ENCODE results near the gene MAEA. TPM values are rescaled to one million over a fixed set of nuclear protein-coding genes. Genes with fewer than 3 reads are reported as not detected.

The MAEA gene
- total RNA-seq, 5 donors from 2014 or later (not counting 1 experiment from before 2014, with no cell fraction given) = 62.3 to 114 (median 87.2) TPM

- Histone ChIP-seq H3K9me3 (no peaks in the 10 kb centered on the region), H3K4me3 (ENCODE audit: control insufficient read depth in 1 of 2, extremely low read depth in 1 of 2, low read length in 1 of 2) (no peak overlapping the region), H3K27ac (ENCODE audit: low read length) (no peak overlapping the region), H3K27me3 (replicated peaks in 1 of 2; ENCODE audit: control insufficient read depth in 2 of 2, extremely low read depth in 1 of 2, insufficient read depth in 2 of 2, low read length in 1 of 2) (no peaks in the 10 kb centered on the region), H3K4me1 (ENCODE audit: control insufficient read depth in 1 of 2, extremely low read depth in 1 of 2, insufficient read depth in 2 of 2, low read length in 2 of 2) (peaks cover 13 to 40% of the 10 kb centered on the region in 2 experiments), H3K36me3 (ENCODE audit: control insufficient read depth in 2 of 2, extremely low read depth in 1 of 2, insufficient read depth in 1 of 2, low read length in 1 of 2) (peaks cover 17 to 60% of the 10 kb centered on the region in 2 donors)
- H3K27me3 Mint-ChIP-seq = no peaks in the 10 kb centered on the region
- no peak for DNase-seq
- ChIA-PET CTCF (no interaction called here), POLR2A (no interaction called here)
- no peak overlapping the region for H3K4me3 Mint-ChIP-seq
- ATAC-seq (replicated peaks in 1 of 4) = no peak
- H3K36me3 Mint-ChIP-seq = peaks cover 19% of the 10 kb centered on the region
- 85% methylated on average over 30 of the region's 35 CpGs for whole genome bisulfite sequencing (ENCODE audit: insufficient coverage)
- H3K27ac Mint-ChIP-seq = no peak overlapping the region
- H3K4me1 Mint-ChIP-seq = peaks cover 17 to 24% (median 22%) of the 10 kb centered on the region in 3 donors
- no peaks in the 10 kb centered on the region for H3K9me3 Mint-ChIP-seq
Measured at GRCh38 chr4:1325681-1326635, 36.3 kb downstream of the MAEA start.

GRCh38 chr4:1326751-1327525, 37.2 kb downstream of the MAEA start:
- H3K27ac ChIP-seq (ENCODE audit: low read length) = no peak overlapping the region
- ATAC-seq (replicated peaks in 1 of 4) = no peak
- H3K4me3 ChIP-seq (ENCODE audit: control insufficient read depth in 1 of 2, extremely low read depth in 1 of 2, low read length in 1 of 2) = no peak overlapping the region
- no peak for DNase-seq
- H3K27me3 ChIP-seq (replicated peaks in 1 of 2; ENCODE audit: control insufficient read depth in 2 of 2, extremely low read depth in 1 of 2, insufficient read depth in 2 of 2, low read length in 1 of 2) = no peaks in the 10 kb centered on the region
- Mint-ChIP-seq H3K4me1 (peaks cover 26 to 29% (median 28%) of the 10 kb centered on the region in 3 donors), H3K4me3 (no peak overlapping the region), H3K9me3 (no peaks in the 10 kb centered on the region), H3K27me3 (no peaks in the 10 kb centered on the region), H3K27ac (no peak overlapping the region), H3K36me3 (peaks cover 14% of the 10 kb centered on the region)
- H3K36me3 ChIP-seq (ENCODE audit: control insufficient read depth in 2 of 2, extremely low read depth in 1 of 2, insufficient read depth in 1 of 2, low read length in 1 of 2) = peaks cover 12 to 54% of the 10 kb centered on the region in 2 donors
- 91% methylated on average over 30 of the region's 30 CpGs for WGBS (ENCODE audit: insufficient coverage)
- H3K9me3 ChIP-seq = no peaks in the 10 kb centered on the region
- H3K4me1 ChIP-seq (ENCODE audit: control insufficient read depth in 1 of 2, extremely low read depth in 1 of 2, insufficient read depth in 2 of 2, low read length in 2 of 2) = peaks cover 23 to 50% of the 10 kb centered on the region in 2 experiments
- CTCF ChIA-PET = interaction anchor here (0.6 kb wide), 2 partner anchors 391 to 1591 kb away, joined by 3 to 4 read pairs; no protein-coding TSS in a partner anchor
- POLR2A ChIA-PET = no interaction called here

GRCh38 chr4:1327526-1328266, 38.0 kb downstream of the MAEA start:
- Mint-ChIP-seq H3K9me3 (no peaks in the 10 kb centered on the region), H3K4me1 (peaks cover 26 to 33% (median 32%) of the 10 kb centered on the region in 3 donors), H3K4me3 (no peak overlapping the region), H3K27me3 (no peaks in the 10 kb centered on the region), H3K36me3 (peaks cover 14% of the 10 kb centered on the region), H3K27ac (no peak overlapping the region)
- ATAC-seq (replicated peaks in 1 of 4) (no peak), DNase-seq (no peak)
- H3K4me1 ChIP-seq (ENCODE audit: control insufficient read depth in 1 of 2, extremely low read depth in 1 of 2, insufficient read depth in 2 of 2, low read length in 2 of 2) = peaks cover 24 to 57% of the 10 kb centered on the region in 2 experiments
- H3K36me3 ChIP-seq (ENCODE audit: control insufficient read depth in 2 of 2, extremely low read depth in 1 of 2, insufficient read depth in 1 of 2, low read length in 1 of 2) = peaks cover 13 to 50% of the 10 kb centered on the region in 2 donors
- no peaks in the 10 kb centered on the region for H3K27me3 ChIP-seq (replicated peaks in 1 of 2; ENCODE audit: control insufficient read depth in 2 of 2, extremely low read depth in 1 of 2, insufficient read depth in 2 of 2, low read length in 1 of 2)
- no peak overlapping the region for H3K4me3 ChIP-seq (ENCODE audit: control insufficient read depth in 1 of 2, extremely low read depth in 1 of 2, low read length in 1 of 2)
- H3K9me3 ChIP-seq = no peaks in the 10 kb centered on the region
- WGBS (ENCODE audit: insufficient coverage) = 96% methylated on average over 31 of the region's 33 CpGs
- ChIA-PET CTCF (interaction anchor here (0.6 kb wide), 2 partner anchors 391 to 1591 kb away, joined by 3 to 4 read pairs; no protein-coding TSS in a partner anchor), POLR2A (no interaction called here)
- no peak overlapping the region for H3K27ac ChIP-seq (ENCODE audit: low read length)

GRCh38 chr4:1328267-1329155, 38.8 kb downstream of the MAEA start:
- WGBS (ENCODE audit: insufficient coverage) = 98% methylated on average over 49 of the region's 51 CpGs
- peak overlapping the region; percentile 83 for H3K27ac ChIP-seq (ENCODE audit: low read length)
- H3K27me3 ChIP-seq (replicated peaks in 1 of 2; ENCODE audit: control insufficient read depth in 2 of 2, extremely low read depth in 1 of 2, insufficient read depth in 2 of 2, low read length in 1 of 2) = no peaks in the 10 kb centered on the region
- ATAC-seq (replicated peaks in 1 of 4) = no peak
- Mint-ChIP-seq H3K9me3 (no peaks in the 10 kb centered on the region), H3K27me3 (no peaks in the 10 kb centered on the region), H3K27ac (peak overlapping the region in 1 of 2 donors; percentile 84), H3K4me1 (peaks cover 26 to 33% (median 32%) of the 10 kb centered on the region in 3 donors), H3K4me3 (peak overlapping the region in 1 of 3 donors; percentile 71), H3K36me3 (peaks cover 14% of the 10 kb centered on the region)
- peaks cover 24 to 59% of the 10 kb centered on the region in 2 experiments for H3K4me1 ChIP-seq (ENCODE audit: control insufficient read depth in 1 of 2, extremely low read depth in 1 of 2, insufficient read depth in 2 of 2, low read length in 2 of 2)
- ChIA-PET CTCF (interaction anchor here in 1 of 2 donors (1.8 kb wide), 1 partner anchor 18 kb away, joined by 4 read pairs; the partner anchor contains the start of gene UVSSA), POLR2A (no interaction called here)
- DNase-seq = no peak
- H3K9me3 ChIP-seq = no peaks in the 10 kb centered on the region
- no peak overlapping the region for H3K4me3 ChIP-seq (ENCODE audit: control insufficient read depth in 1 of 2, extremely low read depth in 1 of 2, low read length in 1 of 2)
- H3K36me3 ChIP-seq (ENCODE audit: control insufficient read depth in 2 of 2, extremely low read depth in 1 of 2, insufficient read depth in 1 of 2, low read length in 1 of 2) = peaks cover 16 to 52% of the 10 kb centered on the region in 2 donors

- peak in 32 of 35 experiments; percentile 28 to 74 (median 50) for DNase-seq
- Mint-ChIP-seq H3K4me3 (peak overlapping the region in 2 of 3 donors; percentile 11 to 71), H3K27ac (peak overlapping the region; percentile 84 to 96), H3K27me3 (no peaks in the 10 kb centered on the region), H3K36me3 (peaks cover 19% of the 10 kb centered on the region), H3K4me1 (peaks cover 26 to 37% (median 32%) of the 10 kb centered on the region in 3 donors), H3K9me3 (no peaks in the 10 kb centered on the region)
- Histone ChIP-seq H3K9me3 (no peaks in the 10 kb centered on the region), H3K27ac (ENCODE audit: low read length) (peak overlapping the region; percentile 83), H3K4me1 (ENCODE audit: control insufficient read depth in 1 of 2, extremely low read depth in 1 of 2, insufficient read depth in 2 of 2, low read length in 2 of 2) (peaks cover 24 to 59% of the 10 kb centered on the region in 2 experiments), H3K4me3 (ENCODE audit: control insufficient read depth in 1 of 2, extremely low read depth in 1 of 2, low read length in 1 of 2) (no peak overlapping the region), H3K36me3 (ENCODE audit: control insufficient read depth in 2 of 2, extremely low read depth in 1 of 2, insufficient read depth in 1 of 2, low read length in 1 of 2) (peaks cover 16 to 56% of the 10 kb centered on the region in 2 donors), H3K27me3 (replicated peaks in 1 of 2; ENCODE audit: control insufficient read depth in 2 of 2, extremely low read depth in 1 of 2, insufficient read depth in 2 of 2, low read length in 1 of 2) (no peaks in the 10 kb centered on the region)
- WGBS (ENCODE audit: insufficient coverage) = 56% methylated on average over 27 of the region's 34 CpGs
- POLR2A ChIA-PET = interaction anchor here in 1 of 2 donors (0.9 kb wide), 1 partner anchor 17 kb away, joined by 3 read pairs; the partner anchor contains the start of gene UVSSA
- CTCF ChIA-PET = interaction anchor here in 1 of 2 donors (1.0 to 1.8 kb wide), 2 partner anchors 16 to 17 kb away, joined by 3 to 4 read pairs; partner anchors contain the start of gene UVSSA
- peak; percentile 39 to 52 (median 45) for ATAC-seq (replicated peaks in 1 of 4)
Measured at GRCh38 chr4:1329408-1330371, 40.0 kb downstream of the MAEA start.

All from T-cell (primary cell).